ENCODE results near the gene C17orf58. TPM values are rescaled to one million over a fixed set of nuclear protein-coding genes. Genes with fewer than 3 reads are reported as not detected.
"Not testable (repeated sequence)": the region's sequence is repeated elsewhere in the genome, so short reads cannot be mapped to it uniquely, and the experiment has no call there.

The C17orf58 gene
- total and polyA plus RNA-seq, 9 of the 15 experiments (the other 6 are each of a cell fraction or from before 2014, with no cell fraction given), result 8.6 to 37.4 (median 27.6) TPM

DNA sequence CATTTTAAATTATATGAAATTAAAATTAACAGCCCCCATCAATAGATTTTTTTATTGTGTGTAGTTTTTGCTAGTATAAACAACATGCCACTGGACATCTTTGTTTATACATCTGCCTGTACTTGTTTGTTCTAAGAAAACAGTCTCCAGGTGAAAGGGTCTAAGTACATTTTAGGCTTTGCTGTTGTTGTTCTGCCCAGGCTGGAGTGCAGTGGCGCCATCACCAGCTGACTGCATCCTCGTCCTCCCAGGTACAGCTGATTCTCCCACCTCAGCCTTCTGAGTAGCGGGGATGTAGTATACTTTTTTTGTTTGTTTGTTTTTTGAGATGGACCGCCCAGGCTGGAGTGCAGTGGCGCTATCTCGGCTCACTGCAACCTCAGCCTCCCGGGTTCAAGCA, 25.5 kb downstream of the C17orf58 start (continued):
- TF ChIP-seq ZNF232 (CRISPR knock-in tag; IDR thresholded peaks at IDR 0.05), result no peak
- TF ChIP-seq SNIP1 (IDR thresholded peaks at IDR 0.05; ENCODE audit: low read depth), result no peak
- no peak for TF ChIP-seq TAF15 (IDR thresholded peaks at IDR 0.05; ENCODE audit: low read depth, low read length)

GRCh38 chr17:67963145-67963572, 33.1 kb downstream of the C17orf58 start:
- peaks cover 50% of the 10 kb centered on the region for H3K36me3 ChIP-seq (ENCODE audit: control insufficient read depth, insufficient read depth, low read length)
- H3K27ac ChIP-seq (ENCODE audit: extremely low read depth, low read depth, low read length), result peak overlapping the region; percentile 44; the same call in 1 of the 3 replicates
- CTCF ChIA-PET (ENCODE audit: low intra/inter-chr PET ratio); H3K4me2 ChIP-seq (ENCODE audit: insufficient read depth, low read length); H3K9me3 ChIP-seq (replicated peaks; ENCODE audit: control insufficient read depth, insufficient read depth, low read depth, low read length); BruUV-seq (replicated peaks); POLR2A ChIA-PET; H4K20me1 ChIP-seq (replicated peaks; ENCODE audit: control insufficient read depth, insufficient read depth, low read length); H3K9ac ChIP-seq (ENCODE audit: insufficient read depth in 1 of 2, low read depth in 2 of 2, low read length in 2 of 2); H3K9me1 ChIP-seq (ENCODE audit: control insufficient read depth, insufficient read depth, low read length); intact Hi-C loops (cut with micrococcal nuclease); H3K4me1 ChIP-seq (replicated peaks in 1 of 2; ENCODE audit: control insufficient read depth in 2 of 2, insufficient read depth in 2 of 2, low read length in 2 of 2); H3K79me2 ChIP-seq (ENCODE audit: control insufficient read depth, insufficient read depth, low read length); H3K27me3 ChIP-seq (ENCODE audit: control insufficient read depth in 2 of 2, insufficient read depth in 2 of 2, low read length in 2 of 2); H3K4me3 ChIP-seq; TF ChIP-seq FOXM1 (CRISPR knock-in tag; IDR thresholded peaks at IDR 0.05; ENCODE audit: low read depth): not testable (repeated sequence)
- WGBS (ENCODE audit: insufficient coverage, low coverage, missing lambda C conversion rate), result 0% methylated on average over 1 of the region's 1 CpG
- peak; percentile 24 to 84 (median 32) for DNase-seq (ENCODE audit: extremely low read depth in 1 of 4, low spot score in 3 of 4)
- peak; percentile 76 for FAIRE-seq
- in situ Hi-C loops (cut with MboI), result loop anchor here (25.0 kb wide), 2 partner anchors 499 to 799 kb away; partner anchors contain the start of gene WIPI1
- ATAC-seq, result peak; percentile 94
- peak overlapping the region; percentile 59; the same call in 1 of the 2 replicates for H2AFZ ChIP-seq (ENCODE audit: low read depth, low read length)
- TF ChIP-seq C11orf30 (IDR thresholded peaks at IDR 0.05; ENCODE audit: low read depth), result peak; percentile 74
- peak; percentile 39 to 68 (median 64); a peak in 5 of 6 replicates for TF ChIP-seq CTCF (IDR thresholded peaks at IDR 0.05 in 2 of 3, conservative IDR thresholded peaks at IDR 0.05 in 1 of 3; ENCODE audit: insufficient read depth in 2 of 3, low read depth in 1 of 3, low read length in 3 of 3)
- TF ChIP-seq MAFG (tag; conservative IDR thresholded peaks at IDR 0.05), result peak; percentile 83
- peak; percentile 63; the same call in 1 of the 2 replicates for TF ChIP-seq DPF2 (IDR thresholded peaks at IDR 0.05)
- 0 out of 2 replicates have a peak, but pooled peaks have one; percentile 16 for TF ChIP-seq CREM (IDR thresholded peaks at IDR 0.05; ENCODE audit: low read depth)
- peak; percentile 90 for TF ChIP-seq ARID3A (IDR thresholded peaks at IDR 0.05; ENCODE audit: borderline replicate concordance, low read depth, low read length)
- TF ChIP-seq MAFF (IDR thresholded peaks at IDR 0.05; ENCODE audit: low read length), result peak; percentile 42; the same call in 1 of the 2 replicates
- peak; percentile 61; the same call in 1 of the 2 replicates for TF ChIP-seq ZEB2 (IDR thresholded peaks at IDR 0.05)
- 0 out of 2 replicates have a peak, but pooled peaks have one; percentile 13 for TF ChIP-seq FOXM1 (IDR thresholded peaks at IDR 0.05; ENCODE audit: low read depth)
- TF ChIP-seq SMC3 (conservative IDR thresholded peaks at IDR 0.05; ENCODE audit: insufficient read depth, low read depth, low read length), result 0 out of 2 replicates have a peak, but pooled peaks have one; percentile 31
- TF ChIP-seq SMARCA4 (IDR thresholded peaks at IDR 0.05), result peak; percentile 53
- TF ChIP-seq JUND (IDR thresholded peaks at IDR 0.05; ENCODE audit: borderline replicate concordance, low read depth, low read length), result peak; percentile 89
- peak; percentile 88 for TF ChIP-seq JUND (tag; IDR thresholded peaks at IDR 0.05; ENCODE audit: borderline replicate concordance, low read depth, low read length)
- TF ChIP-seq ATF7 (IDR thresholded peaks at IDR 0.05), result peak; percentile 14; the same call in 1 of the 2 replicates
